Measurements from ENCODE around the gene MPDU1.

GRCh38 chr17:7544911-7545310 is 38.7 kb upstream of the MPDU1 start:
- TF ChIP-seq, protein P1, sequence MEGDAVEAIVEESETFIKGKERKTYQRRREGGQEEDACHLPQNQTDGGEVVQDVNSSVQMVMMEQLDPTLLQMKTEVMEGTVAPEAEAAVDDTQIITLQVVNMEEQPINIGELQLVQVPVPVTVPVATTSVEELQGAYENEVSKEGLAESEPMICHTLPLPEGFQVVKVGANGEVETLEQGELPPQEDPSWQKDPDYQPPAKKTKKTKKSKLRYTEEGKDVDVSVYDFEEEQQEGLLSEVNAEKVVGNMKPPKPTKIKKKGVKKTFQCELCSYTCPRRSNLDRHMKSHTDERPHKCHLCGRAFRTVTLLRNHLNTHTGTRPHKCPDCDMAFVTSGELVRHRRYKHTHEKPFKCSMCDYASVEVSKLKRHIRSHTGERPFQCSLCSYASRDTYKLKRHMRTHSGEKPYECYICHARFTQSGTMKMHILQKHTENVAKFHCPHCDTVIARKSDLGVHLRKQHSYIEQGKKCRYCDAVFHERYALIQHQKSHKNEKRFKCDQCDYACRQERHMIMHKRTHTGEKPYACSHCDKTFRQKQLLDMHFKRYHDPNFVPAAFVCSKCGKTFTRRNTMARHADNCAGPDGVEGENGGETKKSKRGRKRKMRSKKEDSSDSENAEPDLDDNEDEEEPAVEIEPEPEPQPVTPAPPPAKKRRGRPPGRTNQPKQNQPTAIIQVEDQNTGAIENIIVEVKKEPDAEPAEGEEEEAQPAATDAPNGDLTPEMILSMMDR (IDR thresholded peaks at IDR 0.05), result no peak
- TF ChIP-seq EP300 (IDR thresholded peaks at IDR 0.05) (no peak), POLR2AphosphoS5 (IDR thresholded peaks at IDR 0.05) (no peak)
